IMR-90 (cell line): ENCODE data around the gene MTUS2. TPM values are rescaled to one million over a fixed set of nuclear protein-coding genes. Genes with fewer than 3 reads are reported as not detected.

Experiments
- ATAC-seq: fragments of 200-7000 bp; cut with Tn5 transposase; 2 replicates; pipeline ENCODE4 v1.9.1; 2020; ENCODE audit warnings: low read depth, mild to moderate bottlenecking, moderate library complexity
- BruUV-seq: library from RNA; stranded (reverse); fragments of 400-500 nt; replicated peaks from 2 replicates; lab custom pipeline; 2021; lab: Mats Ljungman, UMichigan
- CTCF ChIA-PET: fragments of 300-600 bp; formaldehyde crosslinking; extraction: SDS; loops from one replicate; lab custom pipeline; 2021; ENCODE audit warnings: antibody characterized with exemption; lab: Yijun Ruan, JAX
- POLR2A ChIA-PET: fragments of 300-600 bp; sonication (Branson Sonifier 250); formaldehyde crosslinking; loops from one replicate; lab custom pipeline; 2022; ENCODE audit warnings: antibody characterized with exemption; ENCODE audit not compliant: unreplicated experiment; lab: Charles Lee
- DNase-seq: peaks from one replicate; pipeline ENCODE4 v3.0.0; 2013
- H2AFZ ChIP-seq: replicated peaks from 2 replicates; pipeline ENCODE3; 2013; ENCODE audit warnings: low read length, mild to moderate bottlenecking; ENCODE audit not compliant: poor library complexity
- H2AK5ac ChIP-seq: 2 replicates; pipeline ENCODE4 v1.6.1; 2013; ENCODE audit warnings: low read depth, low read length, inconsistent platforms
- H2AK9ac ChIP-seq: replicated peaks from 2 replicates; pipeline ENCODE3; 2013; ENCODE audit warnings: mild to moderate bottlenecking, low read depth, low read length, moderate library complexity; ENCODE audit not compliant: poor library complexity
- H2BK120ac ChIP-seq: 2 replicates; pipeline ENCODE4 v1.6.1; 2013; ENCODE audit warnings: low read depth, low read length, inconsistent platforms
- H2BK15ac ChIP-seq: 3 replicates; pipeline ENCODE4 v1.6.1; 2013; ENCODE audit warnings: low read depth, low read length, inconsistent platforms
- H2BK20ac ChIP-seq: 2 replicates; pipeline ENCODE4 v1.6.1; 2013; ENCODE audit warnings: low read depth, mild to moderate bottlenecking, inconsistent platforms, low read length, moderate library complexity
- H2BK5ac ChIP-seq: 2 replicates; pipeline ENCODE4 v1.6.1; 2013; ENCODE audit warnings: mild to moderate bottlenecking, low read depth, low read length, inconsistent platforms; ENCODE audit not compliant: poor library complexity, severe bottlenecking
- H3K14ac ChIP-seq: replicated peaks from 2 replicates; pipeline ENCODE4 v1.6.1; 2013; ENCODE audit warnings: low read depth, low read length, inconsistent platforms
- H3K18ac ChIP-seq: 2 replicates; pipeline ENCODE4 v1.6.1; 2013; ENCODE audit warnings: low read depth, low read length, control low read depth
- H3K23ac ChIP-seq: 2 replicates; pipeline ENCODE4 v1.6.1; 2013; ENCODE audit warnings: low read depth, low read length, inconsistent platforms
- H3K27ac ChIP-seq: 2 replicates; pipeline ENCODE4 v1.5.1; 2013; ENCODE audit warnings: mild to moderate bottlenecking, control low read depth, low read length; ENCODE audit not compliant: insufficient read depth
- H3K27me3 ChIP-seq: 2 replicates; pipeline ENCODE4 v1.6.1; 2013; ENCODE audit warnings: low read length; ENCODE audit not compliant: control insufficient read depth, insufficient read depth
- H3K36me3 ChIP-seq: 2 replicates; pipeline ENCODE4 v1.6.1; 2013; ENCODE audit warnings: low read length, mixed read lengths; ENCODE audit not compliant: control insufficient read depth, insufficient read depth
- H3K4ac ChIP-seq: 2 replicates; pipeline ENCODE4 v1.6.1; 2013; ENCODE audit warnings: low read depth, low read length, inconsistent platforms
- H3K4me1 ChIP-seq: 2 replicates; pipeline ENCODE4 v1.6.1; 2013; ENCODE audit warnings: low read length, mixed read lengths; ENCODE audit not compliant: control insufficient read depth, insufficient read depth
- H3K4me2 ChIP-seq: 2 replicates; pipeline ENCODE4 v1.6.1; 2013; ENCODE audit warnings: low read depth, mild to moderate bottlenecking, control low read depth, low read length, moderate library complexity
- H3K4me3 ChIP-seq: 2 replicates; pipeline ENCODE4 v1.5.1; 2013; ENCODE audit warnings: low read depth, mild to moderate bottlenecking, control low read depth, low read length, moderate library complexity; ENCODE audit not compliant: insufficient read depth
- H3K56ac ChIP-seq: 2 replicates; pipeline ENCODE4 v1.6.1; 2013; ENCODE audit warnings: low read length, inconsistent platforms; ENCODE audit not compliant: insufficient read depth; ENCODE audit errors: extremely low read depth
- H3K79me1 ChIP-seq, 2 experiments: 2 replicates each; pipeline ENCODE4 v1.6.1; 2013; ENCODE audit warnings: low read length in 2 of 2, inconsistent platforms in 1 of 2, low read depth in 1 of 2
- H3K9ac ChIP-seq: 2 replicates; pipeline ENCODE4 v1.6.1; 2013; ENCODE audit warnings: low read depth, low read length, control low read depth
- H3K9me1 ChIP-seq: 2 replicates; pipeline ENCODE4 v1.6.1; 2013; ENCODE audit warnings: low read length, inconsistent platforms; ENCODE audit not compliant: insufficient read depth
- H3K9me3 ChIP-seq: 2 replicates; pipeline ENCODE4 v1.6.1; 2013; ENCODE audit warnings: low read length; ENCODE audit not compliant: control insufficient read depth, insufficient read depth
- H4K20me1 ChIP-seq: 2 replicates; pipeline ENCODE4 v1.6.1; 2013; ENCODE audit warnings: low read length, inconsistent platforms; ENCODE audit not compliant: insufficient read depth
- H4K5ac ChIP-seq: 2 replicates; pipeline ENCODE4 v1.6.1; 2013; ENCODE audit warnings: mild to moderate bottlenecking, low read depth, low read length, control low read depth
- H4K8ac ChIP-seq, 2 experiments: 2 replicates each; pipeline ENCODE4 v1.6.1; 2013; ENCODE audit warnings: low read depth in 2 of 2, low read length in 2 of 2, control low read depth in 1 of 2, inconsistent platforms in 1 of 2
- H4K91ac ChIP-seq: 2 replicates; pipeline ENCODE4 v1.6.1; 2013; ENCODE audit warnings: low read depth, low read length, inconsistent platforms; ENCODE audit not compliant: insufficient read depth
- MXI1 ChIP-seq: IDR thresholded peaks from 2 replicates; pipeline ENCODE4 v1.6.1; 2012; ENCODE audit warnings: low read depth, mild to moderate bottlenecking, low read length, moderate library complexity, borderline replicate concordance
- NFE2L2 ChIP-seq: fragments of 150-350 bp; IDR thresholded peaks from 2 replicates; pipeline ENCODE4 v1.6.1; 2016; ENCODE audit warnings: low read depth, mild to moderate bottlenecking, low read length
- RAD21 ChIP-seq: IDR thresholded peaks from 2 replicates; pipeline ENCODE4 v1.6.1; 2012; ENCODE audit warnings: low read length, improper control_type of control experiment
- RFX5 ChIP-seq: IDR thresholded peaks from 2 replicates; pipeline ENCODE4 v1.8.0; 2012; ENCODE audit warnings: low read depth, mild to moderate bottlenecking, low read length, moderate library complexity
- SMC3 ChIP-seq: fragments of 150-350 bp; IDR thresholded peaks from 2 replicates; pipeline ENCODE4 v1.6.1; 2016; ENCODE audit warnings: low read depth, mild to moderate bottlenecking, antibody characterized with exemption, low read length, moderate library complexity
- WGBS, 2 experiments: methylation state at CpG; one replicate each; pipeline versions ENCODE4 v1.1.5 to v1.1.7; 2013; ENCODE audit warnings: missing lambda C conversion rate in 2 of 2; ENCODE audit not compliant: insufficient read length in 1 of 2; ENCODE audit errors: extremely low coverage in 2 of 2; 5-methylcytosine and 5-hydroxymethylcytosine counted together
- dilution Hi-C: fragments of 300-500 bp; cut with HindIII; formaldehyde crosslinking; loops from one replicate; pipeline ENCODE4 v1.14.3; 2018; ENCODE audit warnings: low sequenced_read_pairs; ENCODE audit not compliant: unreplicated experiment
- in situ Hi-C: fragments of 300-500 bp; cut with MboI; formaldehyde crosslinking; loops from 3 replicates; pipeline ENCODE4 v1.14.3; 2019; ENCODE audit warnings: low sequenced_read_pairs, inconsistent platforms, mixed read lengths
- intact Hi-C: fragments of 100-400 bp; cut with micrococcal nuclease; formaldehyde crosslinking; loops from 2 replicates; pipeline ENCODE4 v1.10.0; 2022
- polyA plus RNA-seq, 3 experiments: library from polyadenylated mRNA; depleted of rRNA; stranded (reverse); fragments of >200 nt; gene quantifications; 2 replicates each; pipeline ENCODE4 v1.2.3, GENCODE V29; 2012; ENCODE audit warnings: low replicate concordance in 1 of 3
- total RNA-seq: library from RNA; depleted of rRNA; stranded (reverse); fragments of >200 nt; gene quantifications from 2 replicates; pipeline ENCODE4 v1.2.3, GENCODE V29; 2012
- TF ChIP-seq, protein P1 (sequence below): fragments of 150-350 bp; IDR thresholded peaks from 2 replicates; pipeline ENCODE4 v1.6.1; 2016; ENCODE audit warnings: low read depth, mild to moderate bottlenecking, low read length, moderate library complexity, borderline replicate concordance
- TF ChIP-seq, protein P2 (sequence below): conservative IDR thresholded peaks from 2 replicates; pipeline ENCODE4 v1.5.1; 2012; ENCODE audit warnings: mild to moderate bottlenecking, low read depth, low read length, improper control_type of control experiment

The MTUS2 gene
- total and polyA plus RNA-seq, 2 of the 4 experiments (the other 2 are of a cell fraction): under 0.01 to 0.02 TPM

DNA sequence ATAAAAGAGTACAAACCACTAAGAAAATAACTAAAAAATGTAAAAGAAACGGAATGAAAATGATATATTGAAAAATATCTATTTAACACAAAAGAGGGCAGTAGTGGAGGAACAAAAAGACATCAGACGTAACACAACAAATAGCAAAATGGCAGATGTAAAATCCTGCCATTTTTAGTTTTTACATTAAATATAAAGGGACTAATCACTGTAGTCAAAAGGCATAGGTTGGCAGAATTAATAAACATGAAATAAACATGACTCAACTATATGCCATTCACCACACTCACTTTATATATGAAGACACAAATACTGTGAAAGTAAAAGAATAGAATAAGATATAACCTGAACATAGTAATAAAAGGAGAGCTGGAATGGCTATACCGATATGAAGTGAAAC lies 11.0 kb downstream of the MTUS2 start:
- H3K4ac ChIP-seq: no peak overlapping the region
- BruUV-seq: no TSS peak
- H3K4me3 ChIP-seq: no peak overlapping the region
- H3K14ac ChIP-seq: no peak overlapping the region
- no peak overlapping the region for H3K23ac ChIP-seq
- no peak overlapping the region for H3K9ac ChIP-seq
- H3K56ac ChIP-seq: no peak overlapping the region
- no CpG with 5 or more reads among the region's 3 CpGs for WGBS, 2 experiments
- no peaks in the 10 kb centered on the region for H3K9me3 ChIP-seq
- no peak overlapping the region for H2BK120ac ChIP-seq
- no peak overlapping the region for H2AK9ac ChIP-seq
- no peaks in the 10 kb centered on the region for H4K20me1 ChIP-seq
- dilution Hi-C loops (no loop called here), in situ Hi-C loops (no loop called here), intact Hi-C loops (no loop called here)
- ChIA-PET POLR2A (no interaction called here), CTCF (interaction anchor here (0.6 kb wide), 1 partner anchor 691 kb away, joined by 3 read pairs; no protein-coding TSS in a partner anchor)
- no peak overlapping the region for H2BK15ac ChIP-seq
- H4K5ac ChIP-seq: no peak overlapping the region
- no peak overlapping the region for H2BK5ac ChIP-seq
- no peak overlapping the region for H4K91ac ChIP-seq
- no peak overlapping the region for H4K8ac ChIP-seq
- no peak overlapping the region for H3K18ac ChIP-seq
- no peaks in the 10 kb centered on the region for H3K4me1 ChIP-seq
- no peak overlapping the region for H2AFZ ChIP-seq
- no peak overlapping the region for H3K27ac ChIP-seq
- H3K9me1 ChIP-seq: no peaks in the 10 kb centered on the region
- H3K36me3 ChIP-seq: no peaks in the 10 kb centered on the region
- no peaks in the 10 kb centered on the region for H3K79me1 ChIP-seq
- H3K27me3 ChIP-seq: no peaks in the 10 kb centered on the region
- DNase-seq: no peak
- TF ChIP-seq SMC3 (no peak), RFX5 (no peak), MXI1 (no peak), NFE2L2 (no peak), RAD21 (no peak)
- TF ChIP-seq, protein P1, sequence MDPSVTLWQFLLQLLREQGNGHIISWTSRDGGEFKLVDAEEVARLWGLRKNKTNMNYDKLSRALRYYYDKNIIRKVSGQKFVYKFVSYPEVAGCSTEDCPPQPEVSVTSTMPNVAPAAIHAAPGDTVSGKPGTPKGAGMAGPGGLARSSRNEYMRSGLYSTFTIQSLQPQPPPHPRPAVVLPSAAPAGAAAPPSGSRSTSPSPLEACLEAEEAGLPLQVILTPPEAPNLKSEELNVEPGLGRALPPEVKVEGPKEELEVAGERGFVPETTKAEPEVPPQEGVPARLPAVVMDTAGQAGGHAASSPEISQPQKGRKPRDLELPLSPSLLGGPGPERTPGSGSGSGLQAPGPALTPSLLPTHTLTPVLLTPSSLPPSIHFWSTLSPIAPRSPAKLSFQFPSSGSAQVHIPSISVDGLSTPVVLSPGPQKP: no peak
- TF ChIP-seq, protein P2, sequence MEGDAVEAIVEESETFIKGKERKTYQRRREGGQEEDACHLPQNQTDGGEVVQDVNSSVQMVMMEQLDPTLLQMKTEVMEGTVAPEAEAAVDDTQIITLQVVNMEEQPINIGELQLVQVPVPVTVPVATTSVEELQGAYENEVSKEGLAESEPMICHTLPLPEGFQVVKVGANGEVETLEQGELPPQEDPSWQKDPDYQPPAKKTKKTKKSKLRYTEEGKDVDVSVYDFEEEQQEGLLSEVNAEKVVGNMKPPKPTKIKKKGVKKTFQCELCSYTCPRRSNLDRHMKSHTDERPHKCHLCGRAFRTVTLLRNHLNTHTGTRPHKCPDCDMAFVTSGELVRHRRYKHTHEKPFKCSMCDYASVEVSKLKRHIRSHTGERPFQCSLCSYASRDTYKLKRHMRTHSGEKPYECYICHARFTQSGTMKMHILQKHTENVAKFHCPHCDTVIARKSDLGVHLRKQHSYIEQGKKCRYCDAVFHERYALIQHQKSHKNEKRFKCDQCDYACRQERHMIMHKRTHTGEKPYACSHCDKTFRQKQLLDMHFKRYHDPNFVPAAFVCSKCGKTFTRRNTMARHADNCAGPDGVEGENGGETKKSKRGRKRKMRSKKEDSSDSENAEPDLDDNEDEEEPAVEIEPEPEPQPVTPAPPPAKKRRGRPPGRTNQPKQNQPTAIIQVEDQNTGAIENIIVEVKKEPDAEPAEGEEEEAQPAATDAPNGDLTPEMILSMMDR: no peak
- H3K4me2 ChIP-seq: no peak overlapping the region
- ATAC-seq: no peak
- no peak overlapping the region for H2BK20ac ChIP-seq
- H2AK5ac ChIP-seq: no peak overlapping the region
